ENCODE results near the gene PIP5KL1.

The PIP5KL1 gene

GRCh38 chr9:127905788-127906191, 24.8 kb downstream of the PIP5KL1 start:
- no peak overlapping the region for H3K4me3 ChIP-seq (ENCODE audit: low read depth, low read length)
- TF ChIP-seq, protein P1, sequence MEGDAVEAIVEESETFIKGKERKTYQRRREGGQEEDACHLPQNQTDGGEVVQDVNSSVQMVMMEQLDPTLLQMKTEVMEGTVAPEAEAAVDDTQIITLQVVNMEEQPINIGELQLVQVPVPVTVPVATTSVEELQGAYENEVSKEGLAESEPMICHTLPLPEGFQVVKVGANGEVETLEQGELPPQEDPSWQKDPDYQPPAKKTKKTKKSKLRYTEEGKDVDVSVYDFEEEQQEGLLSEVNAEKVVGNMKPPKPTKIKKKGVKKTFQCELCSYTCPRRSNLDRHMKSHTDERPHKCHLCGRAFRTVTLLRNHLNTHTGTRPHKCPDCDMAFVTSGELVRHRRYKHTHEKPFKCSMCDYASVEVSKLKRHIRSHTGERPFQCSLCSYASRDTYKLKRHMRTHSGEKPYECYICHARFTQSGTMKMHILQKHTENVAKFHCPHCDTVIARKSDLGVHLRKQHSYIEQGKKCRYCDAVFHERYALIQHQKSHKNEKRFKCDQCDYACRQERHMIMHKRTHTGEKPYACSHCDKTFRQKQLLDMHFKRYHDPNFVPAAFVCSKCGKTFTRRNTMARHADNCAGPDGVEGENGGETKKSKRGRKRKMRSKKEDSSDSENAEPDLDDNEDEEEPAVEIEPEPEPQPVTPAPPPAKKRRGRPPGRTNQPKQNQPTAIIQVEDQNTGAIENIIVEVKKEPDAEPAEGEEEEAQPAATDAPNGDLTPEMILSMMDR (conservative IDR thresholded peaks at IDR 0.05; ENCODE audit: low read depth, low read length): no peak
- DNase-seq (ENCODE audit: low read depth): no peak

GRCh38 chr9:127905004-127905728, 25.4 kb downstream of the PIP5KL1 start:
- H3K4me3 ChIP-seq (ENCODE audit: low read depth, low read length): no peak overlapping the region
- TF ChIP-seq, protein P1 (conservative IDR thresholded peaks at IDR 0.05; ENCODE audit: low read depth, low read length): no peak
- DNase-seq (ENCODE audit: low read depth): no peak

DNA sequence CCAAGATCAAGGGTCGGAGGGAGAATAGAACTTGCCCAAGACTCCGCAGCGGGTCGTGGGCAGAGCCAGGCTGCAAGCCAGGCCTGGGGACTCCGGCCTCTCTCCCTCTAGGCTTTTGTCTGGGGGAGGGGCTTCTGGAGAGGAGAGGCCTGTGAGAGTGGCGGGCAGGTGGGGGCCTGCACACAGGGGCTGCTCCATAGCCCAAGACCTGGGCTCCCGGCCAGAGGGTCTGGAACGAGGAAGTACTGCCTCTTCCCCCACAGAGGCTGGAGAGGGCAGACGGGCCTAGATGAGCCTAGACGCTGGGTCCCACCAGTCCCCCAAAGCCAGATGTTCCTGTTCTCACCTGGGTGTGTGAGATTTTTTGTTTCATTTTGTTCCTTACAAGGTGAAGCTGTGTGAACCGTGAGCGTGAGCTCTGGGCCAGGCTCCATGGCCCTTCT, 26.0 kb downstream of the PIP5KL1 start:
- H3K4me3 ChIP-seq (ENCODE audit: low read depth, low read length): no peak overlapping the region
- no peak for DNase-seq (ENCODE audit: low read depth)
- TF ChIP-seq, protein P1 (conservative IDR thresholded peaks at IDR 0.05; ENCODE audit: low read depth, low read length): no peak

DNA sequence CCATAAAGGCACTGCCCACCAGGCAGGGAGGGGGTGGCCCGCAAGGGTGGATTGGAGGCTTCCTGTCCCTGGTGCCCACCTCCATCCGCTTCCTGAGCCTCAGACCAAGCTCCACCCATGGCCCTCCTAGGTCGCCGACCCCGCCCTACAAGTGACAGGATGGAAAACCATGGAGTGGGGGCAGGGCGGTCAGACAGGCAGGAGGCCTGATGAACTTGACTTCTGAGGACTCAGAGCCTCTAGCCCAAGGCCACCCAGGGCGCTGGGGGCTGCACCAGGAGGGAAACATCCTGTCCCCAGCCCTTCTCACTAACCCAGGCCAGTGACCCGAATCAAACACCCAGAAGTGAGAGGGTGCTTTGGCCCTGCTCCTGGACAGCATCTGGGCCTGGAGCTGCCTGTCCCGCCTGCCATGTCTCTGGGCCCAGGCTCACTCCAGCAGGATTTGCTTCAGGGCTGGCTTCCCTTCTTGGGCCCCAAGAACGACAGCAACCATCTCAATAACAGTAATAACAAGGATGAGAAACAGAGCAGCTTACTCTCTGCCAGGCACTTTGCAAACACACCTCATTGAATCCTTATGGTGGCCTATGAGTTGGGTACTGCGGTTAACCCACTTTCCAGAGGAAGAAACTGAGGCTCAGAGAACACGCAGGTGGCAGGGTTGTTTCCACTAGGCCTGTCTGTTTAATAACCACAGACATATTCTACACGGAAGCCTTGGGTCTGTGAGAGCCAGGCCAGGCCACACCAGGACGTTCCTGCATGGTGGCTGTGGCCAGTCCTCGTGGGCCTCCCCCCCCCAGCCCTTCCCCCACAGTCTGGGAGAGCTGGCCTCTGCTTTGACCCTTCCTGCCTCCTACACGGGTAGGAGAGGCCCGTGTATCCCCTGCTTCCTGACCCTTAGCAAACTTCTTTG, 26.8 kb downstream of the PIP5KL1 start:
- TF ChIP-seq, protein P1 (conservative IDR thresholded peaks at IDR 0.05; ENCODE audit: low read depth, low read length): no peak
- H3K4me3 ChIP-seq (ENCODE audit: low read depth, low read length): no peak overlapping the region
- DNase-seq (ENCODE audit: low read depth): no peak

GRCh38 chr9:127899128-127899943, 31.2 kb downstream of the PIP5KL1 start, which contains the start of gene ST6GALNAC6:
Gene ST6GALNAC6 (minus strand): TSS chr9:127899603. CDS start chr9:127897981, 1,622 bp downstream.
- DNase-seq (ENCODE audit: low read depth): peak; percentile 77
- TF ChIP-seq, protein P1 (conservative IDR thresholded peaks at IDR 0.05; ENCODE audit: low read depth, low read length): no peak
- peak within 1 kb of the TSS; percentile 90 for H3K4me3 ChIP-seq (ENCODE audit: low read depth, low read length)

- peak; percentile 83 for DNase-seq (ENCODE audit: low read depth)
- TF ChIP-seq, protein P1 (conservative IDR thresholded peaks at IDR 0.05; ENCODE audit: low read depth, low read length): no peak
- H3K4me3 ChIP-seq (ENCODE audit: low read depth, low read length): peak overlapping the region; percentile 90
These were observed 32.0 kb downstream of the PIP5KL1 start for GRCh38 chr9:127898433-127899127.

Measured in choroid plexus epithelial cell (primary cell).